Fibroblast of lung (primary cell): ENCODE data around the gene RAB44.

Experiments
- CTCF ChIP-seq, 2 donors: IDR thresholded peaks in 1 of 2; conservative IDR thresholded peaks in 1 of 2; 1 replicate in 1 of 2; 2 replicates in 1 of 2; pipeline ENCODE4 v1.5.1; 2011 to 2012; ENCODE audit warnings: low read length in 2 of 2, control low read depth in 1 of 2, inconsistent platforms in 1 of 2, low read depth in 1 of 2, mild to moderate bottlenecking in 1 of 2
- EZH2 ChIP-seq: IDR thresholded peaks from 2 replicates; pipeline ENCODE4 v1.5.1; 2012; ENCODE audit warnings: low read length, control low read depth, mild to moderate bottlenecking; ENCODE audit errors: missing control alignments

- TF ChIP-seq CTCF (conservative IDR thresholded peaks at IDR 0.05 in 1 of 2, IDR thresholded peaks at IDR 0.05 in 1 of 2; ENCODE audit: low read depth in 1 of 2, low read length in 2 of 2) (no peak), EZH2 (no peak)
These were observed 83.0 kb downstream of the RAB44 start for GRCh38 chr6:36780442-36781177.
